ENCODE measurements around the gene CLCN4.

DNA sequence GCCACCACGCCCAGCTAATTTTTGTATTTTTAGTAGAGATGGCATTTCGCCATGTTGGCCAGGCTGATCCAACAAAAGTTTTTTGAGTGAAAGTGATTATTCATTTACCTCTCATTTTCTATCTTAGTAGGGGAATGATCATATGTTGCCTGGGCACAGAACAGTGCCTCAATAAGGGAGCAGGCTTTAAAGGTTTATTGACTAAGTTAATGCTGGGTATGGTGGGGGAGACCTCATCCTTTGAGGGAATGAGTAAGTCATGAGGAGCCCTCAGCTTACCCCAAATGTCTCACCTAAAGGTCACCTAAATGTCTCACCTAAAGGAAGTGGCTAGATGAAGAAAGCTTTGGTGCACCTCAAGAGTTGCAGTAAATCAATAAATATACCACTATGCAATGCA is 109.0 kb downstream of the CLCN4 start:
- TF ChIP-seq, protein P1, sequence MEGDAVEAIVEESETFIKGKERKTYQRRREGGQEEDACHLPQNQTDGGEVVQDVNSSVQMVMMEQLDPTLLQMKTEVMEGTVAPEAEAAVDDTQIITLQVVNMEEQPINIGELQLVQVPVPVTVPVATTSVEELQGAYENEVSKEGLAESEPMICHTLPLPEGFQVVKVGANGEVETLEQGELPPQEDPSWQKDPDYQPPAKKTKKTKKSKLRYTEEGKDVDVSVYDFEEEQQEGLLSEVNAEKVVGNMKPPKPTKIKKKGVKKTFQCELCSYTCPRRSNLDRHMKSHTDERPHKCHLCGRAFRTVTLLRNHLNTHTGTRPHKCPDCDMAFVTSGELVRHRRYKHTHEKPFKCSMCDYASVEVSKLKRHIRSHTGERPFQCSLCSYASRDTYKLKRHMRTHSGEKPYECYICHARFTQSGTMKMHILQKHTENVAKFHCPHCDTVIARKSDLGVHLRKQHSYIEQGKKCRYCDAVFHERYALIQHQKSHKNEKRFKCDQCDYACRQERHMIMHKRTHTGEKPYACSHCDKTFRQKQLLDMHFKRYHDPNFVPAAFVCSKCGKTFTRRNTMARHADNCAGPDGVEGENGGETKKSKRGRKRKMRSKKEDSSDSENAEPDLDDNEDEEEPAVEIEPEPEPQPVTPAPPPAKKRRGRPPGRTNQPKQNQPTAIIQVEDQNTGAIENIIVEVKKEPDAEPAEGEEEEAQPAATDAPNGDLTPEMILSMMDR (IDR thresholded peaks at IDR 0.05): no peak
- TF ChIP-seq POLR2A (IDR thresholded peaks at IDR 0.05): no peak

All from lower leg skin (tissue), 3 donors.